Measurements from ENCODE around the gene AADAT.
"Not testable (repeated sequence)": the region's sequence is repeated elsewhere in the genome, so short reads cannot be mapped to it uniquely, and the experiment has no call there.

The AADAT gene

GRCh38 chr4:170114183-170114582 is 24.4 kb upstream of the AADAT start:
- H3K9me3 ChIP-seq (ENCODE audit: control insufficient read depth, insufficient read depth, low read length); H3K27me3 ChIP-seq (ENCODE audit: control insufficient read depth, insufficient read depth, low read length); H3K4me3 ChIP-seq (ENCODE audit: low read length); H3K4me1 ChIP-seq (ENCODE audit: control insufficient read depth, insufficient read depth, low read length); H3K27ac ChIP-seq (ENCODE audit: low read length); DNase-seq (ENCODE audit: low read depth, low spot score); H3K36me3 ChIP-seq (ENCODE audit: control insufficient read depth, insufficient read depth, low read length): not testable (repeated sequence)
- WGBS (ENCODE audit: insufficient coverage, insufficient read length) = no CpG with 5 or more reads among the region's 1 CpG

- H3K4me1 ChIP-seq (ENCODE audit: control insufficient read depth, insufficient read depth, low read length) = no peaks in the 10 kb centered on the region; the same call in 1 of the 2 replicates
- no peaks in the 10 kb centered on the region for H3K9me3 ChIP-seq (ENCODE audit: control insufficient read depth, insufficient read depth, low read length)
- DNase-seq (ENCODE audit: low read depth, low spot score) = no peak
- no peak overlapping the region for H3K27ac ChIP-seq (ENCODE audit: low read length)
- no CpG with 5 or more reads among the region's 3 CpGs for WGBS (ENCODE audit: insufficient coverage, insufficient read length)
- H3K36me3 ChIP-seq (ENCODE audit: control insufficient read depth, insufficient read depth, low read length) = no peaks in the 10 kb centered on the region
- no peak overlapping the region for H3K4me3 ChIP-seq (ENCODE audit: low read length)
- no peaks in the 10 kb centered on the region for H3K27me3 ChIP-seq (ENCODE audit: control insufficient read depth, insufficient read depth, low read length)
Measured at GRCh38 chr4:170111546-170111945, 21.8 kb upstream of the AADAT start.

GRCh38 chr4:170111085-170111484 is 21.3 kb upstream of the AADAT start:
- Histone ChIP-seq H3K36me3 (ENCODE audit: control insufficient read depth, insufficient read depth, low read length) (no peaks in the 10 kb centered on the region), H3K4me3 (ENCODE audit: low read length) (no peak overlapping the region), H3K27me3 (ENCODE audit: control insufficient read depth, insufficient read depth, low read length) (no peaks in the 10 kb centered on the region), H3K9me3 (ENCODE audit: control insufficient read depth, insufficient read depth, low read length) (no peaks in the 10 kb centered on the region), H3K4me1 (ENCODE audit: control insufficient read depth, insufficient read depth, low read length) (no peaks in the 10 kb centered on the region; the same call in 1 of the 2 replicates), H3K27ac (ENCODE audit: low read length) (no peak overlapping the region)
- DNase-seq (ENCODE audit: low read depth, low spot score) = no peak
- WGBS (ENCODE audit: insufficient coverage, insufficient read length) = no CpG with 5 or more reads among the region's 2 CpGs

GRCh38 chr4:170110285-170110672 is 20.5 kb upstream of the AADAT start:
- Histone ChIP-seq H3K9me3 (ENCODE audit: control insufficient read depth, insufficient read depth, low read length) (no peaks in the 10 kb centered on the region), H3K4me3 (ENCODE audit: low read length) (no peak overlapping the region), H3K27me3 (ENCODE audit: control insufficient read depth, insufficient read depth, low read length) (no peaks in the 10 kb centered on the region), H3K4me1 (ENCODE audit: control insufficient read depth, insufficient read depth, low read length) (no peaks in the 10 kb centered on the region; the same call in 1 of the 2 replicates), H3K36me3 (ENCODE audit: control insufficient read depth, insufficient read depth, low read length) (no peaks in the 10 kb centered on the region), H3K27ac (ENCODE audit: low read length) (no peak overlapping the region)
- WGBS (ENCODE audit: insufficient coverage, insufficient read length) = no CpG with 5 or more reads among the region's 5 CpGs
- DNase-seq (ENCODE audit: low read depth, low spot score) = no peak

GRCh38 chr4:170109586-170110284 is 20.0 kb upstream of the AADAT start:
- no peak overlapping the region for H3K4me3 ChIP-seq (ENCODE audit: low read length)
- no peak overlapping the region for H3K27ac ChIP-seq (ENCODE audit: low read length)
- DNase-seq (ENCODE audit: low read depth, low spot score) = no peak
- no CpG with 5 or more reads among the region's 6 CpGs for whole genome bisulfite sequencing (ENCODE audit: insufficient coverage, insufficient read length)
- no peaks in the 10 kb centered on the region for H3K9me3 ChIP-seq (ENCODE audit: control insufficient read depth, insufficient read depth, low read length)
- no peaks in the 10 kb centered on the region for H3K27me3 ChIP-seq (ENCODE audit: control insufficient read depth, insufficient read depth, low read length)
- H3K36me3 ChIP-seq (ENCODE audit: control insufficient read depth, insufficient read depth, low read length) = no peaks in the 10 kb centered on the region
- no peaks in the 10 kb centered on the region; the same call in 1 of the 2 replicates for H3K4me1 ChIP-seq (ENCODE audit: control insufficient read depth, insufficient read depth, low read length)

GRCh38 chr4:170106900-170107299 is 17.1 kb upstream of the AADAT start:
- no peaks in the 10 kb centered on the region; the same call in 1 of the 2 replicates for H3K4me1 ChIP-seq (ENCODE audit: control insufficient read depth, insufficient read depth, low read length)
- H3K27me3 ChIP-seq (ENCODE audit: control insufficient read depth, insufficient read depth, low read length) = no peaks in the 10 kb centered on the region
- H3K9me3 ChIP-seq (ENCODE audit: control insufficient read depth, insufficient read depth, low read length) = no peaks in the 10 kb centered on the region
- H3K27ac ChIP-seq (ENCODE audit: low read length) = no peak overlapping the region
- H3K4me3 ChIP-seq (ENCODE audit: low read length) = no peak overlapping the region
- H3K36me3 ChIP-seq (ENCODE audit: control insufficient read depth, insufficient read depth, low read length) = no peaks in the 10 kb centered on the region
- no CpG with 5 or more reads among the region's 4 CpGs for WGBS (ENCODE audit: insufficient coverage, insufficient read length)
- DNase-seq (ENCODE audit: low read depth, low spot score) = no peak

GRCh38 chr4:170102426-170102825 is 12.7 kb upstream of the AADAT start:
- Histone ChIP-seq H3K9me3 (ENCODE audit: control insufficient read depth, insufficient read depth, low read length) (no peaks in the 10 kb centered on the region), H3K27ac (ENCODE audit: low read length) (no peak overlapping the region), H3K4me3 (ENCODE audit: low read length) (no peak overlapping the region), H3K27me3 (ENCODE audit: control insufficient read depth, insufficient read depth, low read length) (no peaks in the 10 kb centered on the region), H3K36me3 (ENCODE audit: control insufficient read depth, insufficient read depth, low read length) (no peaks in the 10 kb centered on the region), H3K4me1 (ENCODE audit: control insufficient read depth, insufficient read depth, low read length) (peaks cover 1% of the 10 kb centered on the region; the same call in 1 of the 2 replicates)
- no peak for DNase-seq (ENCODE audit: low read depth, low spot score)
- WGBS (ENCODE audit: insufficient coverage, insufficient read length) = no CpG with 5 or more reads among the region's 1 CpG

GRCh38 chr4:170098171-170098570 is 8.4 kb upstream of the AADAT start:
- H3K27ac ChIP-seq (ENCODE audit: low read length); H3K27me3 ChIP-seq (ENCODE audit: control insufficient read depth, insufficient read depth, low read length); H3K4me3 ChIP-seq (ENCODE audit: low read length); H3K4me1 ChIP-seq (ENCODE audit: control insufficient read depth, insufficient read depth, low read length); H3K36me3 ChIP-seq (ENCODE audit: control insufficient read depth, insufficient read depth, low read length); DNase-seq (ENCODE audit: low read depth, low spot score); H3K9me3 ChIP-seq (ENCODE audit: control insufficient read depth, insufficient read depth, low read length): not testable (repeated sequence)
- no CpG with 5 or more reads among the region's 2 CpGs for whole genome bisulfite sequencing (ENCODE audit: insufficient coverage, insufficient read length)

GRCh38 chr4:170097681-170098080 is 7.9 kb upstream of the AADAT start:
- Histone ChIP-seq H3K27me3 (ENCODE audit: control insufficient read depth, insufficient read depth, low read length) (no peaks in the 10 kb centered on the region), H3K27ac (ENCODE audit: low read length) (no peak overlapping the region), H3K4me1 (ENCODE audit: control insufficient read depth, insufficient read depth, low read length) (peaks cover 1% of the 10 kb centered on the region; the same call in 1 of the 2 replicates), H3K9me3 (ENCODE audit: control insufficient read depth, insufficient read depth, low read length) (no peaks in the 10 kb centered on the region), H3K36me3 (ENCODE audit: control insufficient read depth, insufficient read depth, low read length) (no peaks in the 10 kb centered on the region), H3K4me3 (ENCODE audit: low read length) (no peak overlapping the region)
- no CpG with 5 or more reads among the region's 4 CpGs for WGBS (ENCODE audit: insufficient coverage, insufficient read length)
- no peak for DNase-seq (ENCODE audit: low read depth, low spot score)

GRCh38 chr4:170093973-170094535 is 4.3 kb upstream of the AADAT start:
- H3K27me3 ChIP-seq (ENCODE audit: control insufficient read depth, insufficient read depth, low read length) = no peaks in the 10 kb centered on the region
- no peaks in the 10 kb centered on the region for H3K9me3 ChIP-seq (ENCODE audit: control insufficient read depth, insufficient read depth, low read length)
- no peaks in the 10 kb centered on the region for H3K36me3 ChIP-seq (ENCODE audit: control insufficient read depth, insufficient read depth, low read length)
- DNase-seq (ENCODE audit: low read depth, low spot score) = no peak
- H3K27ac ChIP-seq (ENCODE audit: low read length) = no peak overlapping the region
- WGBS (ENCODE audit: insufficient coverage, insufficient read length) = no CpG with 5 or more reads among the region's 2 CpGs
- H3K4me1 ChIP-seq (ENCODE audit: control insufficient read depth, insufficient read depth, low read length) = no peaks in the 10 kb centered on the region
- H3K4me3 ChIP-seq (ENCODE audit: low read length) = no peak overlapping the region

Data from iPS DF 6.9 (cell line).